Measurements from ENCODE around the gene CEACAM21.
A peak's percentile ranks its signal among the peaks of the same experiment; 100 is the strongest.

Gene CEACAM21

GRCh38 chr19:41537789-41538188 is 38.2 kb upstream of the CEACAM21 start:
- Histone ChIP-seq H3K9me3 (ENCODE audit: control insufficient read depth, insufficient read depth, low read length) (no peaks in the 10 kb centered on the region), H3K9ac (ENCODE audit: low read depth, low read length) (no peak overlapping the region), H3K4me3 (ENCODE audit: low read depth, low read length) (no peak overlapping the region), H3K36me3 (ENCODE audit: control insufficient read depth, insufficient read depth, low read length) (no peaks in the 10 kb centered on the region), H3K27me3 (ENCODE audit: control insufficient read depth, insufficient read depth, low read length) (peaks cover 7% of the 10 kb centered on the region), H3K27ac (ENCODE audit: low read depth, low read length) (no peak overlapping the region), H3K4me1 (ENCODE audit: control insufficient read depth, insufficient read depth, low read length) (no peaks in the 10 kb centered on the region)

- no peaks in the 10 kb centered on the region for H3K4me1 ChIP-seq (ENCODE audit: control insufficient read depth, insufficient read depth, low read length)
- H3K27ac ChIP-seq (ENCODE audit: low read depth, low read length), result no peak overlapping the region
Measured at GRCh38 chr19:41540041-41540695, 35.8 kb upstream of the CEACAM21 start.

GRCh38 chr19:41541990-41542584 is 33.9 kb upstream of the CEACAM21 start:
- Histone ChIP-seq H3K36me3 (ENCODE audit: control insufficient read depth, insufficient read depth, low read length) (no peaks in the 10 kb centered on the region), H3K27ac (ENCODE audit: low read depth, low read length) (no peak overlapping the region), H3K9ac (ENCODE audit: low read depth, low read length) (no peak overlapping the region), H3K4me3 (ENCODE audit: low read depth, low read length) (no peak overlapping the region), H3K27me3 (ENCODE audit: control insufficient read depth, insufficient read depth, low read length) (peaks cover 8% of the 10 kb centered on the region), H3K4me1 (ENCODE audit: control insufficient read depth, insufficient read depth, low read length) (no peaks in the 10 kb centered on the region), H3K9me3 (ENCODE audit: control insufficient read depth, insufficient read depth, low read length) (no peaks in the 10 kb centered on the region)

More at GRCh38 chr19:41540041-41540695, 35.8 kb upstream of the CEACAM21 start:
- H3K27me3 ChIP-seq (ENCODE audit: control insufficient read depth, insufficient read depth, low read length), result peaks cover 8% of the 10 kb centered on the region
- H3K4me3 ChIP-seq (ENCODE audit: low read depth, low read length), result no peak overlapping the region
- no peaks in the 10 kb centered on the region for H3K9me3 ChIP-seq (ENCODE audit: control insufficient read depth, insufficient read depth, low read length)
- H3K9ac ChIP-seq (ENCODE audit: low read depth, low read length), result no peak overlapping the region
- no peaks in the 10 kb centered on the region for H3K36me3 ChIP-seq (ENCODE audit: control insufficient read depth, insufficient read depth, low read length)

- H3K9ac ChIP-seq (ENCODE audit: low read depth, low read length), result no peak overlapping the region
- H3K4me1 ChIP-seq (ENCODE audit: control insufficient read depth, insufficient read depth, low read length), result no peaks in the 10 kb centered on the region
- no peak overlapping the region for H3K4me3 ChIP-seq (ENCODE audit: low read depth, low read length)
- peaks cover 8% of the 10 kb centered on the region for H3K27me3 ChIP-seq (ENCODE audit: control insufficient read depth, insufficient read depth, low read length)
- H3K9me3 ChIP-seq (ENCODE audit: control insufficient read depth, insufficient read depth, low read length), result no peaks in the 10 kb centered on the region
- H3K36me3 ChIP-seq (ENCODE audit: control insufficient read depth, insufficient read depth, low read length), result no peaks in the 10 kb centered on the region
- H3K27ac ChIP-seq (ENCODE audit: low read depth, low read length), result no peak overlapping the region
Measured at GRCh38 chr19:41542622-41543021, 33.3 kb upstream of the CEACAM21 start.

GRCh38 chr19:41543582-41543981 is 32.4 kb upstream of the CEACAM21 start:
- H3K27me3 ChIP-seq (ENCODE audit: control insufficient read depth, insufficient read depth, low read length), result peaks cover 8% of the 10 kb centered on the region
- H3K4me1 ChIP-seq (ENCODE audit: control insufficient read depth, insufficient read depth, low read length), result peaks cover 5% of the 10 kb centered on the region; the same call in 1 of the 2 replicates
- no peak overlapping the region for H3K27ac ChIP-seq (ENCODE audit: low read depth, low read length)

GRCh38 chr19:41545547-41545946 is 30.4 kb upstream of the CEACAM21 start:
- Histone ChIP-seq H3K9me3 (ENCODE audit: control insufficient read depth, insufficient read depth, low read length) (no peaks in the 10 kb centered on the region), H3K36me3 (ENCODE audit: control insufficient read depth, insufficient read depth, low read length) (no peaks in the 10 kb centered on the region), H3K27me3 (ENCODE audit: control insufficient read depth, insufficient read depth, low read length) (peaks cover 8% of the 10 kb centered on the region), H3K27ac (ENCODE audit: low read depth, low read length) (no peak overlapping the region), H3K9ac (ENCODE audit: low read depth, low read length) (no peak overlapping the region), H3K4me3 (ENCODE audit: low read depth, low read length) (no peak overlapping the region), H3K4me1 (ENCODE audit: control insufficient read depth, insufficient read depth, low read length) (peaks cover 18% of the 10 kb centered on the region)

More at GRCh38 chr19:41543582-41543981, 32.4 kb upstream of the CEACAM21 start:
- H3K9me3 ChIP-seq (ENCODE audit: control insufficient read depth, insufficient read depth, low read length), result no peaks in the 10 kb centered on the region
- H3K9ac ChIP-seq (ENCODE audit: low read depth, low read length), result no peak overlapping the region
- H3K4me3 ChIP-seq (ENCODE audit: low read depth, low read length), result no peak overlapping the region
- H3K36me3 ChIP-seq (ENCODE audit: control insufficient read depth, insufficient read depth, low read length), result no peaks in the 10 kb centered on the region

GRCh38 chr19:41546386-41546789 is 29.6 kb upstream of the CEACAM21 start:
- Histone ChIP-seq H3K4me1 (ENCODE audit: control insufficient read depth, insufficient read depth, low read length) (peaks cover 18% of the 10 kb centered on the region), H3K27ac (ENCODE audit: low read depth, low read length) (no peak overlapping the region), H3K4me3 (ENCODE audit: low read depth, low read length) (no peak overlapping the region), H3K9ac (ENCODE audit: low read depth, low read length) (no peak overlapping the region), H3K27me3 (ENCODE audit: control insufficient read depth, insufficient read depth, low read length) (peaks cover 8% of the 10 kb centered on the region), H3K36me3 (ENCODE audit: control insufficient read depth, insufficient read depth, low read length) (no peaks in the 10 kb centered on the region), H3K9me3 (ENCODE audit: control insufficient read depth, insufficient read depth, low read length) (no peaks in the 10 kb centered on the region)

GRCh38 chr19:41546961-41547360 is 29.0 kb upstream of the CEACAM21 start:
- Histone ChIP-seq H3K9me3 (ENCODE audit: control insufficient read depth, insufficient read depth, low read length) (no peaks in the 10 kb centered on the region), H3K9ac (ENCODE audit: low read depth, low read length) (no peak overlapping the region), H3K27me3 (ENCODE audit: control insufficient read depth, insufficient read depth, low read length) (peaks cover 8% of the 10 kb centered on the region), H3K36me3 (ENCODE audit: control insufficient read depth, insufficient read depth, low read length) (no peaks in the 10 kb centered on the region), H3K4me3 (ENCODE audit: low read depth, low read length) (no peak overlapping the region), H3K4me1 (ENCODE audit: control insufficient read depth, insufficient read depth, low read length) (peaks cover 18% of the 10 kb centered on the region), H3K27ac (ENCODE audit: low read depth, low read length) (no peak overlapping the region)

GRCh38 chr19:41547569-41547968 is 28.4 kb upstream of the CEACAM21 start:
- no peak overlapping the region for H3K9ac ChIP-seq (ENCODE audit: low read depth, low read length)
- no peaks in the 10 kb centered on the region for H3K36me3 ChIP-seq (ENCODE audit: control insufficient read depth, insufficient read depth, low read length)

GRCh38 chr19:41548047-41548446 is 27.9 kb upstream of the CEACAM21 start:
- Histone ChIP-seq H3K9ac (ENCODE audit: low read depth, low read length) (no peak overlapping the region), H3K36me3 (ENCODE audit: control insufficient read depth, insufficient read depth, low read length) (no peaks in the 10 kb centered on the region), H3K4me3 (ENCODE audit: low read depth, low read length) (no peak overlapping the region), H3K9me3 (ENCODE audit: control insufficient read depth, insufficient read depth, low read length) (no peaks in the 10 kb centered on the region), H3K4me1 (ENCODE audit: control insufficient read depth, insufficient read depth, low read length) (peaks cover 18% of the 10 kb centered on the region), H3K27ac (ENCODE audit: low read depth, low read length) (no peak overlapping the region), H3K27me3 (ENCODE audit: control insufficient read depth, insufficient read depth, low read length) (no peaks in the 10 kb centered on the region)

More at GRCh38 chr19:41547569-41547968, 28.4 kb upstream of the CEACAM21 start:
- Histone ChIP-seq H3K4me1 (ENCODE audit: control insufficient read depth, insufficient read depth, low read length) (peaks cover 18% of the 10 kb centered on the region), H3K27ac (ENCODE audit: low read depth, low read length) (no peak overlapping the region), H3K4me3 (ENCODE audit: low read depth, low read length) (no peak overlapping the region), H3K9me3 (ENCODE audit: control insufficient read depth, insufficient read depth, low read length) (no peaks in the 10 kb centered on the region), H3K27me3 (ENCODE audit: control insufficient read depth, insufficient read depth, low read length) (0 out of 2 replicates have a peak, but pooled peaks cover 3% of the 10 kb centered on the region)

- Histone ChIP-seq H3K4me3 (ENCODE audit: low read depth, low read length) (peak overlapping the region; percentile 37; the same call in 1 of the 2 replicates), H3K27ac (ENCODE audit: low read depth, low read length) (peak overlapping the region; percentile 69), H3K27me3 (ENCODE audit: control insufficient read depth, insufficient read depth, low read length) (no peaks in the 10 kb centered on the region), H3K36me3 (ENCODE audit: control insufficient read depth, insufficient read depth, low read length) (no peaks in the 10 kb centered on the region), H3K9me3 (ENCODE audit: control insufficient read depth, insufficient read depth, low read length) (no peaks in the 10 kb centered on the region), H3K4me1 (ENCODE audit: control insufficient read depth, insufficient read depth, low read length) (peaks cover 18% of the 10 kb centered on the region), H3K9ac (ENCODE audit: low read depth, low read length) (no peak overlapping the region)
Measured at GRCh38 chr19:41548954-41549688, 26.8 kb upstream of the CEACAM21 start.
